WTC11 (cell line): ENCODE data around the gene IL31. TPM values are rescaled to one million over a fixed set of nuclear protein-coding genes. Genes with fewer than 3 reads are reported as not detected.

ENCODE experiments used
- ATAC-seq: fragments of 200-7000 bp; cut with Tn5 transposase; 2 replicates; pipeline ENCODE4 v1.10.0; 2021; ENCODE audit warnings: mild to moderate bottlenecking, moderate library complexity
- CTCF ChIA-PET: fragments of 300-600 bp; sonication (Branson Sonifier 250); formaldehyde crosslinking; loops from one replicate; lab custom pipeline; 2021; ENCODE audit warnings: antibody characterized with exemption; lab: Charles Lee
- POLR2A ChIA-PET: fragments of 350-600 bp; sonication (Branson Sonifier 250); formaldehyde crosslinking; loops from one replicate; lab custom pipeline; 2021; ENCODE audit warnings: antibody characterized with exemption; lab: Charles Lee
- DNase-seq: peaks from one replicate; pipeline ENCODE4 v3.0.0; 2021; ENCODE audit warnings: low spot score
- H3K27ac Mint-ChIP-seq: 2 replicates; pipeline ENCODE4 v1.8.0; 2021; ENCODE audit warnings: mixed read lengths
- H3K27me3 Mint-ChIP-seq: 2 replicates; pipeline ENCODE4 v1.8.0; 2021; ENCODE audit warnings: low read depth, mild to moderate bottlenecking, moderate library complexity, mixed read lengths
- H3K36me3 Mint-ChIP-seq: 2 replicates; pipeline ENCODE4 v1.8.0; 2021; ENCODE audit warnings: mixed read lengths
- H3K4me1 Mint-ChIP-seq: 2 replicates; pipeline ENCODE4 v1.8.0; 2022; ENCODE audit warnings: mixed read lengths
- H3K4me3 Mint-ChIP-seq: 2 replicates; pipeline ENCODE4 v1.8.0; 2021; ENCODE audit warnings: mild to moderate bottlenecking, moderate library complexity, mixed read lengths
- H3K9me3 Mint-ChIP-seq: 2 replicates; pipeline ENCODE4 v1.8.0; 2021; ENCODE audit warnings: mixed read lengths
- FOXP4 ChIP-seq: sonication (generic); formaldehyde crosslinking; IDR thresholded peaks from 2 replicates; pipeline ENCODE4 v1.8.0; 2022; ENCODE audit warnings: mild to moderate bottlenecking, missing genetic modification reagents
- GTF2I ChIP-seq: fragments of 250-450 bp; sonication (Bioruptor Pico); conservative IDR thresholded peaks from 2 replicates; pipeline ENCODE4 v1.4.0; 2021; ENCODE audit warnings: mild to moderate bottlenecking
- IRF2 ChIP-seq: sonication (generic); formaldehyde crosslinking; IDR thresholded peaks from 2 replicates; pipeline ENCODE4 v1.8.0; 2022; ENCODE audit warnings: low read depth, missing genetic modification reagents, borderline replicate concordance
- KAT7 ChIP-seq: sonication (generic); formaldehyde crosslinking; IDR thresholded peaks from 2 replicates; pipeline ENCODE4 v1.8.1; 2023; ENCODE audit warnings: missing genetic modification reagents, mild to moderate bottlenecking, borderline replicate concordance
- NR2C2 ChIP-seq: sonication (generic); formaldehyde crosslinking; IDR thresholded peaks from 2 replicates; pipeline ENCODE4 v1.8.0; 2022; ENCODE audit warnings: mild to moderate bottlenecking, missing genetic modification reagents
- OVOL2 ChIP-seq: fragments of 250-450 bp; sonication (Bioruptor Pico); IDR thresholded peaks from 2 replicates; pipeline ENCODE4 v1.9.0; 2021; ENCODE audit warnings: mild to moderate bottlenecking, borderline replicate concordance
- RORB ChIP-seq: fragments of 250-450 bp; sonication (Bioruptor Pico); IDR thresholded peaks from 2 replicates; pipeline ENCODE4 v1.9.0; 2021; ENCODE audit warnings: mild to moderate bottlenecking
- SMAD3 ChIP-seq: sonication (generic); formaldehyde crosslinking; IDR thresholded peaks from 2 replicates; pipeline ENCODE4 v1.8.0; 2022; ENCODE audit warnings: missing genetic modification reagents, mild to moderate bottlenecking, borderline replicate concordance
- SMAD4 ChIP-seq: sonication (generic); formaldehyde crosslinking; IDR thresholded peaks from 2 replicates; pipeline ENCODE4 v1.8.0; 2022; ENCODE audit warnings: mild to moderate bottlenecking, missing genetic modification reagents
- SP1 ChIP-seq: sonication (generic); formaldehyde crosslinking; conservative IDR thresholded peaks from 2 replicates; pipeline ENCODE4 v1.8.1; 2022; ENCODE audit warnings: missing genetic modification reagents
- TEAD1 ChIP-seq: sonication (generic); formaldehyde crosslinking; IDR thresholded peaks from 2 replicates; pipeline ENCODE4 v1.8.0; 2022; ENCODE audit warnings: mild to moderate bottlenecking, missing genetic modification reagents
- ZBTB21 ChIP-seq: sonication (generic); formaldehyde crosslinking; IDR thresholded peaks from 2 replicates; pipeline ENCODE4 v1.8.1; 2023; ENCODE audit warnings: mild to moderate bottlenecking, missing genetic modification reagents, borderline replicate concordance
- ZBTB43 ChIP-seq: sonication (generic); formaldehyde crosslinking; IDR thresholded peaks from 2 replicates; pipeline ENCODE4 v1.8.1; 2023; ENCODE audit warnings: mild to moderate bottlenecking, missing genetic modification reagents
- ZNF121 ChIP-seq: sonication (generic); formaldehyde crosslinking; IDR thresholded peaks from 2 replicates; pipeline ENCODE4 v1.8.0; 2023; ENCODE audit warnings: missing genetic modification reagents
- ZNF671 ChIP-seq: fragments of 250-450 bp; sonication (Bioruptor Pico); IDR thresholded peaks from 2 replicates; pipeline ENCODE4 v1.8.0; 2021; ENCODE audit warnings: mild to moderate bottlenecking
- ZSCAN18 ChIP-seq: fragments of 250-450 bp; sonication (Bioruptor Pico); IDR thresholded peaks from 2 replicates; pipeline ENCODE4 v2.1.2; 2022; ENCODE audit warnings: mild to moderate bottlenecking, moderate library complexity
- total RNA-seq: library from RNA; stranded (reverse); gene quantifications from 3 replicates; pipeline ENCODE4 v1.2.3, GENCODE V29; 2021
- TF ChIP-seq, protein P1 (sequence below): sonication (generic); formaldehyde crosslinking; conservative IDR thresholded peaks from 2 replicates; pipeline ENCODE4 v1.8.1; 2022; ENCODE audit warnings: mild to moderate bottlenecking, missing genetic modification reagents
- TF ChIP-seq, protein P2 (sequence below): fragments of 250-450 bp; sonication (Bioruptor Pico); conservative IDR thresholded peaks from 2 replicates; pipeline ENCODE4 v1.9.0; 2021; ENCODE audit warnings: mild to moderate bottlenecking
- TF ChIP-seq, protein P3 (sequence below): sonication (generic); formaldehyde crosslinking; IDR thresholded peaks from 2 replicates; pipeline ENCODE4 v1.8.1; 2023; ENCODE audit warnings: mild to moderate bottlenecking, moderate library complexity, missing genetic modification reagents

Gene IL31
- total RNA-seq, 1 experiment from 2014 or later, result not detected

- no peak for ATAC-seq
Measured at GRCh38 chr12:122172262-122172939, 1.6 kb downstream of the IL31 start.

DNA sequence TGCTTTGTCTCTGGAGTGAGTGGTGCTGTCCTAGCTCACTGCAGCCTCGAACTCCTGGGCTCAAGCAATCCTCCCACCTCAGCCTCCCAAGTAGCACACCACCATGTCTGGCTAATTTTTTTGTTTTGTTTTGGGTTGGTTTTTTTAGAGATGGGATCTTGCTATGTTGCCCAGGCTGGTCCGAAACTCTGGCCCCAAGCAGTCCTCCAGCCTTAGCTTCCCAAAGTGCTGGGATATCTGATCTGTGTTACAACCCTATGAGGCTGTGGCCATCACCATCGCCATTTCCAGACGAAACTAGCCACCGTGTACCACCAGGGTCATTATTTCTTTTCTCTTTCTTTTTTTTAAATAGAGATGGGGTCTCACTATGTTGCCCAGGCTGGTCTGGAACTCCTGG lies 2.6 kb downstream of the IL31 start:
- no peak for ATAC-seq
- no peaks in the 10 kb centered on the region for H3K27me3 Mint-ChIP-seq
- DNase-seq, result no peak
- H3K4me3 Mint-ChIP-seq, result no peak overlapping the region
- H3K36me3 Mint-ChIP-seq, result no peaks in the 10 kb centered on the region
- TF ChIP-seq FOXP4 (CRISPR knock-in tag), result no peak
- TF ChIP-seq, all 79 proteins: peak for 0
- Mint-ChIP-seq H3K9me3 (no peaks in the 10 kb centered on the region), H3K4me1 (no peaks in the 10 kb centered on the region), H3K27ac (no peak overlapping the region)
- ChIA-PET POLR2A (no interaction called here), CTCF (no interaction called here)

More at GRCh38 chr12:122172262-122172939, 1.6 kb downstream of the IL31 start:
- DNase-seq, result no peak
- Mint-ChIP-seq H3K4me3 (no peak overlapping the region), H3K4me1 (no peaks in the 10 kb centered on the region), H3K9me3 (no peaks in the 10 kb centered on the region), H3K36me3 (no peaks in the 10 kb centered on the region), H3K27ac (no peak overlapping the region), H3K27me3 (no peaks in the 10 kb centered on the region)
- TF ChIP-seq ZNF671 (CRISPR knock-in tag), result no peak
- TF ChIP-seq ZNF121 (CRISPR knock-in tag), result no peak
- TF ChIP-seq ZSCAN18 (CRISPR knock-in tag), result no peak
- no peak for TF ChIP-seq OVOL2 (CRISPR knock-in tag)
- POLR2A ChIA-PET, result no interaction called here
- CTCF ChIA-PET, result interaction anchor here (1.3 kb wide), 1 partner anchor 18 kb away, joined by 3 read pairs; no protein-coding TSS in a partner anchor

DNA sequence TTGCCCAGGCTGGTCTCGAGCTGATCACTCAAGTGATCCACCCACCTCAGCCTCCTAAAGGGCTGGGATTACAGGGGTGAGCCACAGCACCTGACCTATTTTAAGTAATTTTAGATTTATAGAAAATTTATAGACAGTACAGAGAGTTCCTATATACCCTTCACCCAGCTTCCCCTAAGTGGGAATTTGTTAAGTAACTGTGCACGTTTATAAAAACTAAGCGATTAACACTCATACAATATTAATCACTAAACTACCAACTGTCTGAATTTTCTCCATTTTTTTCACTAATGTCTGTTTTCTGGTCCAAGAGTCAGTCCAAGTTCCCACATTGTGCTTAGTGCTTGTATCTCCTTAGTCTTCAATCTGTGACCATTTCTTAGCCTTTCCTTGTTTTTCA lies 5.5 kb downstream of the IL31 start:
- ChIA-PET CTCF (interaction anchor here (1.0 kb wide), 1 partner anchor 10 kb away, joined by 4 read pairs; no protein-coding TSS in a partner anchor), POLR2A (no interaction called here)
- Mint-ChIP-seq H3K4me3 (no peak overlapping the region), H3K27ac (no peak overlapping the region), H3K36me3 (no peaks in the 10 kb centered on the region), H3K27me3 (no peaks in the 10 kb centered on the region), H3K4me1 (0 out of 2 replicates have a peak, but pooled peaks cover 2% of the 10 kb centered on the region), H3K9me3 (no peaks in the 10 kb centered on the region)
- no peak for ATAC-seq
- DNase-seq, result no peak
- TF ChIP-seq GTF2I (no peak), TEAD1 (CRISPR knock-in tag) (no peak), ZBTB21 (CRISPR knock-in tag) (no peak), KAT7 (CRISPR knock-in tag) (no peak), ZBTB43 (no peak), SMAD3 (CRISPR knock-in tag) (no peak), SMAD4 (no peak), IRF2 (no peak), FOXP4 (CRISPR knock-in tag) (no peak), SP1 (CRISPR knock-in tag) (no peak), NR2C2 (CRISPR knock-in tag) (no peak), RORB (CRISPR knock-in tag) (no peak)
- TF ChIP-seq, protein P1, sequence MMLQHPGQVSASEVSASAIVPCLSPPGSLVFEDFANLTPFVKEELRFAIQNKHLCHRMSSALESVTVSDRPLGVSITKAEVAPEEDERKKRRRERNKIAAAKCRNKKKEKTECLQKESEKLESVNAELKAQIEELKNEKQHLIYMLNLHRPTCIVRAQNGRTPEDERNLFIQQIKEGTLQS (CRISPR knock-in tag), result no peak
- TF ChIP-seq, protein P2, sequence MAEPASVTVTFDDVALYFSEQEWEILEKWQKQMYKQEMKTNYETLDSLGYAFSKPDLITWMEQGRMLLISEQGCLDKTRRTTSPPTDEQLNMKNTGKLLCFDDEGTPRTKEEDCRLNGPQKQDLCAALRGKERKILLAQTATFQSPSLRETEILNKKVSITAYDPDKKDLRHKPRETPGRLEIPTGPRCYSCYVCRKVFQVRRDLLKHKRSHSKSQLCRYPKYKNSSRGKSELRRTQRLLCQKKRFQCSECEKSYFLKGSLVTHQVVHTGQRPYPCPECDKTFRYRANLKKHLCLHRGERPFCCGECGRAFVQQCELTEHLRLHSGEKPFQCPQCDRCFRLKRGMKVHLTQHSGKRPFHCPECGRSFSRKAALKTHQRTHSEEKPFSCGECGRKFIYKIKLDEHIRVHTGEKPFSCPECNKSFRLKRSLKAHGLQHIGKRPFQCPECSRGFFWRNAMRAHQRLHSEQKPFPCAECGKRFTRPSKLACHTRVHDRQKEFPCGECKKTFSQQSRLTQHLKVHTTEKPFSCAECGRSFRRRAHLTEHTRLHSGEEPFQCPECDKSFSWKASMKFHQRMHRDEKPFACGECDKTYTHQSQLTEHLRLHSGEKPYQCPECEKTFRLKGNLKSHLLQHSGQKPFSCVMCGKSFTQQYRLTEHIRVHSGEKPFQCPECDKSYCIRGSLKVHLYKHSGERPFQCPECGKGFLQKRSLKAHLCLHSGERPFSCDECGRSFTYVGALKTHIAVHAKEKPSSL (CRISPR knock-in tag), result no peak
- TF ChIP-seq, protein P3, sequence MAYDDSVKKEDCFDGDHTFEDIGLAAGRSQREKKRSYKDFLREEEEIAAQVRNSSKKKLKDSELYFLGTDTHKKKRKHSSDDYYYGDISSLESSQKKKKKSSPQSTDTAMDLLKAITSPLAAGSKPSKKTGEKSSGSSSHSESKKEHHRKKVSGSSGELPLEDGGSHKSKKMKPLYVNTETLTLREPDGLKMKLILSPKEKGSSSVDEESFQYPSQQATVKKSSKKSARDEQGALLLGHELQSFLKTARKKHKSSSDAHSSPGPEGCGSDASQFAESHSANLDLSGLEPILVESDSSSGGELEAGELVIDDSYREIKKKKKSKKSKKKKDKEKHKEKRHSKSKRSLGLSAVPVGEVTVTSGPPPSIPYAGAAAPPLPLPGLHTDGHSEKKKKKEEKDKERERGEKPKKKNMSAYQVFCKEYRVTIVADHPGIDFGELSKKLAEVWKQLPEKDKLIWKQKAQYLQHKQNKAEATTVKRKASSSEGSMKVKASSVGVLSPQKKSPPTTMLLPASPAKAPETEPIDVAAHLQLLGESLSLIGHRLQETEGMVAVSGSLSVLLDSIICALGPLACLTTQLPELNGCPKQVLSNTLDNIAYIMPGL (CRISPR knock-in tag), result no peak
